ENCODE results near the gene CD24. TPM values are rescaled to one million over a fixed set of nuclear protein-coding genes. Genes with fewer than 3 reads are reported as not detected.
A peak's percentile ranks its signal among the peaks of the same experiment; 100 is the strongest.

The CD24 gene
- total RNA-seq, 1 donor from 2014 or later = 1,533 TPM

GRCh38 chr6:106980926-106981325 lies 6.4 kb upstream of the CD24 start:
- Mint-ChIP-seq H3K36me3 (ENCODE audit: insufficient read depth) (no peaks in the 10 kb centered on the region), H3K27ac (no peak overlapping the region), H3K4me1 (ENCODE audit: low read depth) (peaks cover 14% of the 10 kb centered on the region), H3K27me3 (no peaks in the 10 kb centered on the region), H3K4me3 (ENCODE audit: low read depth) (no peak overlapping the region), H3K9me3 (ENCODE audit: low read depth) (no peaks in the 10 kb centered on the region)
- no peak for TF ChIP-seq CTCF (IDR thresholded peaks at IDR 0.05; ENCODE audit: unreplicated experiment)
- no peak for DNase-seq (ENCODE audit: low spot score, unreplicated experiment)

- peak; percentile 97 for TF ChIP-seq CTCF (IDR thresholded peaks at IDR 0.05; ENCODE audit: unreplicated experiment)
- Mint-ChIP-seq H3K4me1 (ENCODE audit: low read depth) (peaks cover 16% of the 10 kb centered on the region), H3K27me3 (no peaks in the 10 kb centered on the region), H3K4me3 (ENCODE audit: low read depth) (no peak overlapping the region), H3K9me3 (ENCODE audit: low read depth) (no peaks in the 10 kb centered on the region), H3K36me3 (ENCODE audit: insufficient read depth) (no peaks in the 10 kb centered on the region), H3K27ac (peak overlapping the region; percentile 38)
- DNase-seq (ENCODE audit: low spot score, unreplicated experiment) = peak; percentile 88
Observed at GRCh38 chr6:106979435-106979884, 4.9 kb upstream of the CD24 start.

- Mint-ChIP-seq H3K36me3 (ENCODE audit: insufficient read depth) (peaks cover 14% of the 10 kb centered on the region), H3K4me3 (ENCODE audit: low read depth) (no peak overlapping the region), H3K27ac (no peak overlapping the region), H3K27me3 (no peaks in the 10 kb centered on the region), H3K9me3 (ENCODE audit: low read depth) (no peaks in the 10 kb centered on the region), H3K4me1 (ENCODE audit: low read depth) (peaks cover 19% of the 10 kb centered on the region)
- TF ChIP-seq CTCF (IDR thresholded peaks at IDR 0.05; ENCODE audit: unreplicated experiment) = no peak
- no peak for DNase-seq (ENCODE audit: low spot score, unreplicated experiment)
Observed at GRCh38 chr6:106977246-106977645, 2.7 kb upstream of the CD24 start.

GRCh38 chr6:106976270-106976669 lies 1.7 kb upstream of the CD24 start:
- Mint-ChIP-seq H3K27me3 (no peaks in the 10 kb centered on the region), H3K4me3 (ENCODE audit: low read depth) (peak overlapping the region; percentile 73), H3K36me3 (ENCODE audit: insufficient read depth) (peaks cover 22% of the 10 kb centered on the region), H3K4me1 (ENCODE audit: low read depth) (peaks cover 27% of the 10 kb centered on the region), H3K9me3 (ENCODE audit: low read depth) (no peaks in the 10 kb centered on the region), H3K27ac (peak overlapping the region; percentile 97)
- TF ChIP-seq CTCF (IDR thresholded peaks at IDR 0.05; ENCODE audit: unreplicated experiment) = no peak
- DNase-seq (ENCODE audit: low spot score, unreplicated experiment) = no peak

GRCh38 chr6:106975738-106976064 lies 1.2 kb upstream of the CD24 start:
- H3K4me3 Mint-ChIP-seq (ENCODE audit: low read depth) = peak overlapping the region; percentile 73
- no peaks in the 10 kb centered on the region for H3K9me3 Mint-ChIP-seq (ENCODE audit: low read depth)
- TF ChIP-seq CTCF (IDR thresholded peaks at IDR 0.05; ENCODE audit: unreplicated experiment) = no peak
- H3K36me3 Mint-ChIP-seq (ENCODE audit: insufficient read depth) = peaks cover 25% of the 10 kb centered on the region
- H3K4me1 Mint-ChIP-seq (ENCODE audit: low read depth) = peaks cover 24% of the 10 kb centered on the region
- H3K27ac Mint-ChIP-seq = peak overlapping the region; percentile 97
- H3K27me3 Mint-ChIP-seq = no peaks in the 10 kb centered on the region
- DNase-seq (ENCODE audit: low spot score, unreplicated experiment) = no peak

All from progenitor cell of endocrine pancreas (in vitro differentiated cells).